Activated CD8-positive, alpha-beta memory T cell treated with anti-CD3 and anti-CD28 coated beads, Interleukin-2, amount 50 U/mL, for 24 hours (primary cell): ENCODE data around the gene FAM20C.

Source experiments
- DNase-seq: peaks from one replicate; pipeline ENCODE4 v3.0.0-alpha.2; 2020; ENCODE audit errors: extremely low read depth

FAM20C gene

GRCh38 chr7:270351-270983 is 78.1 kb downstream of the FAM20C start:
- DNase-seq: no peak

DNA sequence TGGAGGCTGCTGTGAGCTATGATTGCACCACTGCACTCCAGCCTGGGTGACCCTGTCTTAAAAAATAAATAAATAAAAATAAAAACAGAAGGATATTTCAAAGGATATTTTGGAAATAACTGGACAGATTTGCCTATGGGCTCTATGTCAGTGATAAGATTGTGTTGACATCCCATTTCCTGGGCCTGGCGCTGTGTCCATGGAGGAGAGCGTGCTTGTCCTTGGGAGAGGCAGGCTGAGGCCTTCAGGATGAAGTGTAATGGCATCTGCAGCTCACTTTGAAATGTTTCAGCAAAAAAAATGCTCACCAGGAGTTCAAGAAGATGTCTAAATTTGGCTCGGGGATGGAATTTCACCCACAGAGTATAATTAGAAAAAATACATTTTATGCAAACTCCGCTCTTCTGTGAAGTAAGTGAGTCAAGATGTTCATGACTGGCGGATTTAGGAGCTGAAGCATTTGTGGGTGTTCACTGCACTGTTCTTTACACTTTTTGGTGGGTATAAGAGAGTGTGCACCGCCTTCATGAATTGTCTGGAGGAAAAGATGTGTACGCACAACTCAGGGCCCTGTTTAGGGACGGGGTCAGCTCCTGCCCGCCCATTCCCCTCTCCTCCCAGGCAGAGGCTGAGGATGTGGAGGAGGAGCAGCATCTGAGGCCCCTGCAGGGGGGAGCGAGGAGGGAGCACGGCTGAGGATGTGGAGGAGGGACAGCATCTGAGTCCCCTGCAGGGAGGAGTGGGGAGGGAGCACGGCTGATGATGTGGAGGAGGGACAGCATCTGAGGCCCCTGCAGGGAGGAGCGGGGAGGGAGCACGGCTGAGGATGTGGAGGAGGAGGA is 79.1 kb downstream of the FAM20C start:
- DNase-seq: no peak

- no peak for DNase-seq
Measured at GRCh38 chr7:272108-272615, 79.8 kb downstream of the FAM20C start.

GRCh38 chr7:272631-273030 is 80.3 kb downstream of the FAM20C start:
- no peak for DNase-seq

GRCh38 chr7:273327-273726 is 81.0 kb downstream of the FAM20C start:
- no peak for DNase-seq

- no peak for DNase-seq
Measured at GRCh38 chr7:274266-274665, 81.9 kb downstream of the FAM20C start.

DNA sequence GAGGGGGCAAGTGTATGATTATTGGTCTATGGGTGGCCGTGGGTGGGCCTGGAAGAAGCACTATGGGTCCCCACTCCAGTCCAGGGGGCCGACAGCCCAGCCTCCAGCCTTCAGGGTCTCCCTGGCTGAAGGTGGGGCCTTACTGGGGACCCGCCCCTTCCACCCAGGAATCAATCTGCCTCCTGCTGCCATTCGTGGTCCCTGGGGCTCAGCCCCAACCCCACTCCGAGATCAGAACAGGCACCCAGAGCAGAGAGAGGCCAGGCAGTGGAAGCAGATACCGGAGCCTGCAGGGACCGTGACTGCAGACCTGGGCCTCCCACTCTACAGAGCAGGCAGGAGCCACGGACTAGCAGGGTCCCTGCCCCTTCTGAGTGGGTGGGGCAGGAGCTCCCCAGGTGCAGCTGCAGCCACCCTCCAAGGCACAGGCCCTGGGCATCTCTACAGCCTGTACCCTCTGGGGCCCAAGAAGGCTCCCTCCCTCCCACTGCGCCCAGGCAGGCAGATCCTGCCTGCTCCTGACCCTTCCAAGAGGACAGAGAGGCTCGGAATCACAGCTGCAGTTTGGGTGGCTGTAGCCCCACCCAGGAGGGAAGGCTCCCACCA is 84.0 kb downstream of the FAM20C start:
- no peak for DNase-seq

- no peak for DNase-seq
Measured at GRCh38 chr7:277228-277627, 84.9 kb downstream of the FAM20C start.

GRCh38 chr7:278081-278480 is 85.7 kb downstream of the FAM20C start:
- no peak for DNase-seq

GRCh38 chr7:279821-280220 is 87.5 kb downstream of the FAM20C start:
- no peak for DNase-seq

- DNase-seq: no peak
Measured at GRCh38 chr7:280461-280860, 88.1 kb downstream of the FAM20C start.

GRCh38 chr7:281637-282036 is 89.3 kb downstream of the FAM20C start:
- no peak for DNase-seq

DNA sequence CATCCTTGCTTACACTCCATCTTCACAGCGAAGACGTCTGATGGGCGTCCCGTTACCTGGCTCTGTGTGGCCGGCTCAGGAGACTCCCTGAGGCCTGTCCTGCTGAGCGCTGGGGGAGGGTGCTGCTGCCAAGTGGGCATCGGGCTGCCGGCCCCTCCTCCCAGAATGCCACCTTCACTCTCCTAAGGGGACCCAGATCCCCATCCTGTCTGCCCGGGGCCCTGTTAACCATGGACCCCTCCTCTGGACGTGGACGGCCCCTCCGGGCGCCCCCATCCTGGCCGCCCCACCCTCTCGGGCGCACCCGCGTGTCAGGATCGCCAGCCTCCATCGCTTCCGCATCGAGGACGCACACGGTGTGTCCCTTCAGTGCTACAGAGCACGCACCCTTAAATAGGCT is 90.2 kb downstream of the FAM20C start:
- no peak for DNase-seq

DNA sequence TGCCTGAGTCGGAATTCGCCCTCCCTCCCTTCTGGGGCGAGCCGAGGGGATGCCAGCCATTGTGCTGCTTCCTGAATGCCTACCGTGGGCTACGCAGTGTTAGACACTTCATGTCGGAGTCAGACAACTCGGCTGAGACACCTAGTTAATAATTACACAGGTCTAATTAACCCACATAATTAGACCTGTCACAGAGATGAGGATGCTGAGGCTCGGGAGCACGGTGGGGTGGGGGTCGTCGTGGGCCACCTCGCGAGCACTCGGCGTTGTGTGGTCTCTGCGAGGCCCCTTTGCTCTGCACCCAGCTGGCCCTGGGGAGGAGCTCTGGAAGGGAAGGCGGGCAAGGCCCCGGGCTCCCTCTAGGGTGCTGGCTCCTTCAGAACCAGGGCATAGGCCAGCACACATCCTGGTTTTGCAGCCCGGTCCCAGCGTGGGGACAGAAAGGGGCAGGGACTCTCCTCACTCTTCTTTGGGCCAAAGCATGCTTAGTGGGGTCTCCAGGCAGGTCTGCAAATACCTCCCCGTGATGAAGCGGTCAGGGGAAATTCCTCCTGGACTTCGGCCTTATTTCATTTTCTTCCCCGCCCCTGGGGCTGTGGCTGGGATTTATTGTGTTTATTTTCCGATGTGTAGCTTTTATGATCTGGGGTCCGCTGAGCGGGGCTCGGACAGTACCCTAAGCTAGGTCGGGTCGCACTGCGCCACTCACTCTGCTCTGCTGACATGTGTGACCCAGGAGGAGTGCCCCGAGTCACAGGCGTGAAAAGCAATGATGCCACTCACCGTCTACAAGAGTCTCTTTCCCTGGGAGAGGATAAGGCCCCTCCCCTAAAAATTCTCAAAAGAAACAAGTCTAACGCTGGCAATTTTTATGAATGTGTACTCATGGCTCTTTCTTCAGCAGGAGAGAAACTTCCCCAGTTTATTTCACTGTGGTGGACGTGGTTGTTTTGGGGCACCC is 92.7 kb downstream of the FAM20C start:
- DNase-seq: no peak

DNA sequence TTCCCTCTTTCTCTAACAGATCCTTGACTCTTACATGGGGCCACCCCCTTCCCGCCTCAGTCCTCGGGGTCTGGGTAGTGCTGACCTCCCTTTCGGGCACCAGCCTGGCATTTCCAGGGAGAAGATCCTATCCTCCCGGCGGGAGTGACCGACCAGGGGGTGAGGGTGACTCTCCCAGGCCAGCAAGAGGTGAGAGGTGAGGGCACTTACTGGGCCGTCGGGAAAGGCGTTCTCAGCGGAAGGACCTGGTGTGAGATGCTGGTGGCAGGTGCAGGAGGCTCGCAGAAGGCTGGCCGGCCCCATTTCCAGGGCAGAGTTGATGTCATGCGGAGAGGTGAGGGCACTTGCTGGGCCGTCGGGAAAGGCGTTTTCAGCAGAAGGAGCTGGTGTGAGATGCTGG is 93.4 kb downstream of the FAM20C start:
- no peak for DNase-seq

DNA sequence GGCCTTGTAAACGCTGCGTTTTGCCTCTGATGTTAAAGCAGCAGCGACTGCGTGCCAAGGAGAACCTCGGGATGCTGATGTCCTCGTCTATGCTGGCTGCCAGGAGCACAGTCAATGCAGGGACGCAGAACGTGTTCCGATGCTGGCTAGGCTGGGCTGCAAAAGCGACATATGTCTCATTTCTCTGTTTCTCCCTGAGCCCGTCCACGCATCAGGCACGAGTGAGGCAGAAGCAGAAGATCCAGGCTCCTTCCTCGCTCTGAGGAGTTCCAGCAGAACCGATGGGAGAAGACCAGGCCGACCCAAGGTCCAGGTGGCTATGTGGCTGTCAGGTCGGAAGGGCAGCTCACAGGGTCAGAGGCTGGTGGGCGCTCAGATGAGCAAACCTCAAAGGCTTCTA is 93.9 kb downstream of the FAM20C start:
- no peak for DNase-seq

DNA sequence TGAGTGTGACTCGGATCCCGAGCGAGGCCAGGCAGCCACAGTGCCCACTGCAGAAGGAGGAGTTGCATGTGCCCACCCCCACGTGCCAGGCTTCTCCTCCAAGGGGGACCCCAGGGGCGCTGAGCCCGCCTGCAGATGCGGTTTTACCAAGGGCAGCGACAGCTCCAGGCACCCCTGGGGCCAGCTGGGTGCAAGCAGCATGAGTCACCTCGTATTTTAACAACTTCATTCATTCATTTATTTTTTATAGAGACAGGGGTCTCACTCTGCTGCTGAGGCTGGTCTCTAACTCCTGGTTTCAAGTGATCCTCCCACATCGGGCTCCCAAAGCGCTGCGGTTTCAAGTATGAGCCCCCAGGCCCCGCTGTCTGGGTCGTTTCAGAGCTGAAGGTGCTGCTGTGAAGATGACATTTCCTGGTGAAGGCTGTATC is 96.3 kb downstream of the FAM20C start:
- DNase-seq: no peak

GRCh38 chr7:289209-289755 is 96.9 kb downstream of the FAM20C start:
- no peak for DNase-seq

DNA sequence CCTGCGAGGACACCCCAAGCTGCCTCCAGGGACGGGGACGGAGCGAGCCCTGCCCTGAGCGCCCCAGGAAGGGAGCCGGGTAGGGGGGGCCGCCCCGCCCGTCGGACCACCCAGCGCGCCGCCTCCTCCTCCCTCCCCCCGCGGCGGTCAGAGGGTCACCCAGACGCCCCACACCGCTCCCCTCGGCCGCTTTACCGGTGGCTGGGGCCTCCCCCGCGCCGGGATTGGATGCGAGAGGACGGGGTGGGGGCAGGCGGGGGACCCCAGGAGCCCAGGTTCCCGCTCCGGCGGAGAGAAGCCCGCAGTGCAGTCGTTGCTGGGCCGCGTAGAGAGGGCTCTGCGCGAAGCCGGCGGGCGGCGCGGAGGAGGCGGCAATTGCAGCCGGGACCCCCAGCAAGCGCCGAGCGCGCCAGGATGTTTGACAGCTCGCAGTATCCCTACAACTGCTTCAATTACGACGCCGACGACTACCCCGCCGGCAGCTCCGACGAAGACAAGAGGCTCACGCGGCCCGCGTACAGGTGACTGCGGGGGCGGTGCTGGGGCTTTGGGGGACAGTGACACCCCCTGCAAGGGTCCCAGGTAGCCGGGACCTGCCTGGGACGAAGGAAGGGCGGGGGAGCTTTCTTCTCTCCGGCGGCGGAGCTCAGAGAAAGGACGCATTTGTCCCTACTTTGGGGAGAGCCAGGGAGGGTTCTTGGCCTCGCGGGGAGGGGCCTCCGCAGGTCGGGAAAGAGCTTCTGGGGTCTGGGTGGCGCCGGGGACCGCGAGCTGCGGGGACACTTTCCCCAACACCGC is 97.6 kb downstream of the FAM20C start, which contains the start of gene FOXL3:
Gene FOXL3, plus strand, starts transcription at position 415 of the 798 bp plus-strand sequence. Its CDS starts 0 bp downstream, at position 415.
- DNase-seq: no peak
